Measurements from ENCODE around the gene GMPR2. TPM values are rescaled to one million over a fixed set of nuclear protein-coding genes. Genes with fewer than 3 reads are reported as not detected.

Gene GMPR2
- total RNA-seq = 76.5 and 85.2 TPM in 2 replicates

DNA sequence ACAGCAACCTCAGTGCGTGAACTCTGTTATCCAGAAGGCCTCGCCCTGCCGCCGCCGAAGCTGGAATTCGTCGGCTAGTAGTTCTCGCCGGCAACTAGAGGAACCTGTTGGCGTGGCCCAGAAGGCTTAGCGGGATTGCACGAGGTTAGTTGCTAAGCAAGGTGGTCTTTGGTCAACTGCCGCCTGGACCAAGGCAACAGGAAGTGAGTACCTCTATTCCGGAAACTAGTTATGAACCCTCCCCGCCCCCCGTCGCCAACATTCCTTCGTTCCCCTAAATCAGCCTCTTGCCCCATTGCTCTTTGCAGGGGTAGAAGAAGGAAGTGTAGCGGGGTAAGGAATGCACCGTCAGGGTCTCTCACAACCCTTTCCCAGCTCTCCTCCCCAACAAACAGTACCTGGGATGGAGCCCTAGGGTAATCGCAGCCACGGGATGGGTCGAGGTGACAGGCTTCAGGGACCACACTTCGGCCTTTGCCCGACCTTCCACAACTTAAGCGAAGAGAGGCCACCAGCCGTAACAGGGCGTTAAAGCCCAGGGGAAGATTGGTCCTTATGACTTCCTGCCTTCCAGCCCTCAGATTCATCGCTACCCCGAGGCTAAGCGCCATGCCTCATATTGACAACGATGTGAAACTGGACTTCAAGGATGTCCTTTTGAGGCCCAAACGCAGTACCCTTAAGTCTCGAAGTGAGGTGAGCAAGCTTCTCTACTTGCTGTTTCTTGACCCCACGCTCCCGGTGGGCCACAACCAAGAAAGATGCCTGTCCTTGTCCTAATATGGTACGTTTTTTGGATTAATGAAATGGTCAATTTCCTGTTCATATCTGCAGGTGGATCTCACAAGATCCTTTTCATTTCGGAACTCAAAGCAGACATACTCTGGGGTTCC, at the start of gene GMPR2:
Gene GMPR2, plus strand, starts transcription at position 285 of the 893 bp plus-strand sequence. Its CDS starts 325 bp downstream, at position 610.

DNA sequence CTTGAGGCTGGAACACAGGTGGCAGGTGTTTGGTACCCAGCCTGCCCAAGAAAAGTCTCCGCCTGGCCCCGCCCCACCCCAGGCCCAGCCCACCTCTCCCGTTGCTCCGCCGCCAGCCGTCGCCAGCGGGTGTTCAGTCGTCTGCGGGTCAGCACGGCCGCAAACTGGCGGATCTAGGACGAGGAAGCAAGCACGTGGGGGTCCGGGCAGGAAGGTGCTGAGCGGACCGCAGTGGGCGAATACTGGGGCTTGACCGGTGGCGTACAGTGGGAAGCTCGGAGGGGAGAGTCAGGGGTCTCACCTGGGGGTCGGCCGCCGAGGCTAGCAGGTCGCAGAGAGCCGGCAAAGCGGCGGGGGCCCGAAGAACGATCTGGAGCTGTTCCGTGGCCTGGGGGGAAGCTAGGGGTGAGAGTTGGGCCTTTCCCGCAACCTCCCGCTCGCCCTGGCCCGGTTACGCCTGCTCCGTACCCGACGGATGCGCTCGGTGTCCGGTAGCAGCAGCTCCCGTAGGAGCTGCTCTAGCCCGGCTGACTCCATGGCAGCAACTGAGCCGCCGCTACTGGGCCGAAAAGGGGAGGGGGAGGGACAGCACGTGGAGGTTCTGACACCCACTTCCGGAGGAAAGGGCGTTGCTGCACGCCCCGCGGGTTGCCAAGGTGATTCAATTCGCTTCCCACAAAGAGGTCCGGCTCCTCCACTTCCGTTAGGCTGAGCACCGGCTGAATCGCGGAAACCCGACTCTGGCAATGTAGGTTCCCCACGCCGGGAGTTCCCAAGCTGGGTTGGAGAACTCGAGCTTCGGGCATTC, 44.3 kb upstream of the GMPR2 start, which contains the start of gene IPO4:
Gene IPO4, minus strand, starts transcription at position 566 of the 808 bp plus-strand sequence. Its CDS starts 29 bp downstream, at position 537.

DNA sequence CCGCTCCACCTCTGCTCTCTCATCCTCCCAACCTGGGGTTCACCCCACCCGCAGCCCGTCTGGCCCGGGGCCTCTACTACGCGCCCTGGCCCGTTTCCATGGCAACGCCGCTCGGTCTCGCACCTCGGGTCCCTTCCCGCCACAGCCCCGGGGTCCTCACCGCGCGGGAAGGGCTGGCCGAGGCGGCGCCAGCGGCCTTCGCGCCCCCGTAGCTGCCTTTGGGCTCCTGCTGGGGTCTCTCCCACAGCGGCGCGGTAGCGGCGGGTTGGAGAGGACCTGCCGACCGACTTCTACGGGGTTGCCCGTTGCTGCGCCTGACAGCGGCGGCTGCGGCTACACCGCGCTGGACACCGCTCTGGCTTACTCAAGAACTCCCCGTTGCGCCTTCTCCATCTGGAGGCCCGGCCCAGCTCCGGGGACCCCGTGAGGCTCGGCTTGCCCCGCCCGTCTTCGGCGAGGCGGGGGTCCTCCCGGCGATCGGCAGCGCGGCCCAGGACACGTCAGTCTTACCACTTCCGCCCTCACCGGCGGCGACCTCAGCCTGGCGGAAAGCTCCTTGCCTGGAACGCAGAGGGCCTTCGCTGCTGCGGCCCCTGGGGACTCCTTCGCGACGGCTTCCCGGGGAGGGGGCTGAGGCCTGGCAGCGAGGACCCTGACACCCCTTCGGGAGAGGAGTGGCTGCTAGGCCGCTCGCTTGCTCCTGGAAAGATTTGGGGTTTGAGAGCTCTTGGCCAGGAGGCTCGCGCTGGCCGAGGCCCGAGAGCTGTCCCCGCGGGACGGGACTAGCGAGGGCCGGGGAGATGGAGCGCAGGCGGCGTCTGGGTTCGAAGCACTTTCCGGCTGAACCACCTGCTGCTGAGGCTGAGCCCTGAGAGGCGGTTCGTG, 37.3 kb upstream of the GMPR2 start, which contains the start of gene TM9SF1:
Gene TM9SF1, minus strand, starts transcription at position 256 of the 885 bp plus-strand sequence. CDS start 422 bp downstream, outside the sequence.

DNA sequence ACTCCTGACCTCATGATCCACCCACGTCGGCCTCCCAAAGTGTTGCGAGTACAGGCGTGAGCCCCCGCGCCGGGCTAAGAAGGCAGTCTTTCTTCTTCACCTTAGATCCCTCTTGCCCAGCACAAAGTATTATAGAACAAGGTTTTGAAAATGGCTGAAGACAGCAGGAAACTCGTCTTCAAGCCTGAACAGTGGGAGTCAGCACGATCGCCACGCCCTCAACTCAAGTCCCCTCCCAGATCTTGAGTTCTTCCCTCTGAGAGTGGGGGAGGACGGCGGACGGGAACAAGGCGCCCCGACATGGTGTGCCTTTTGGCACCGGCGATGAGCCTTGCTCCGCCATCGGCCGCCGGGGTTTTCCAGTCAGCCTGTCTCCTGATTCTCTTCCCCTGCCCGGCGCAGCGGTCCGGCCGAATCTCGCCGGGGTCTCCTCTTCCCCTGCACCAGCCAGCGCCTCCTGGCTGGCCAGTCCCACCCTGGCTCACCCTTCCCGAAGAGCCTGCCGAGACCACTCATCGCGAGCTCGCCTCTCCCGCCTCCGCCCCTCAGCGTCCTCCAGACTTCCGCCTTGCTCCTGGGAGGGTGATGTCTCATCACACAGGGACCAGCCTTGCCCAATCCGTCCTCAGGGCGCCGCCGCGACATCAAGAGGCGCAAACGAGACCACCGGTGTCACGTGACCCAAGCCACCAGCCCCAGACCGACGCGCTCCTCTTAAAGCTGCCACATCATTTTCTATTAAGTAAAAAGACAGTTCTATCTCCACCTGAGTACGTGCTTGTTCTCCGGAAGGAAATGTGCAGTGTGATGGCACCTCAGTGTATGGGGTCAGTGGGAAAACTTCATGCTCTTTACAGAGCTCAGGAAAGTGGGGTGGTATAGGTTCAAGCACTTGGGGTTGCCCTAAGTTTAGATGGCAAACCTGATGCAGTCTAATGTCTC, 19.5 kb upstream of the GMPR2 start, which contains the start of gene CHMP4A:
Gene CHMP4A, minus strand, starts transcription at position 565 of the 942 bp plus-strand sequence. Its CDS starts 49 bp downstream, at position 516.

DNA sequence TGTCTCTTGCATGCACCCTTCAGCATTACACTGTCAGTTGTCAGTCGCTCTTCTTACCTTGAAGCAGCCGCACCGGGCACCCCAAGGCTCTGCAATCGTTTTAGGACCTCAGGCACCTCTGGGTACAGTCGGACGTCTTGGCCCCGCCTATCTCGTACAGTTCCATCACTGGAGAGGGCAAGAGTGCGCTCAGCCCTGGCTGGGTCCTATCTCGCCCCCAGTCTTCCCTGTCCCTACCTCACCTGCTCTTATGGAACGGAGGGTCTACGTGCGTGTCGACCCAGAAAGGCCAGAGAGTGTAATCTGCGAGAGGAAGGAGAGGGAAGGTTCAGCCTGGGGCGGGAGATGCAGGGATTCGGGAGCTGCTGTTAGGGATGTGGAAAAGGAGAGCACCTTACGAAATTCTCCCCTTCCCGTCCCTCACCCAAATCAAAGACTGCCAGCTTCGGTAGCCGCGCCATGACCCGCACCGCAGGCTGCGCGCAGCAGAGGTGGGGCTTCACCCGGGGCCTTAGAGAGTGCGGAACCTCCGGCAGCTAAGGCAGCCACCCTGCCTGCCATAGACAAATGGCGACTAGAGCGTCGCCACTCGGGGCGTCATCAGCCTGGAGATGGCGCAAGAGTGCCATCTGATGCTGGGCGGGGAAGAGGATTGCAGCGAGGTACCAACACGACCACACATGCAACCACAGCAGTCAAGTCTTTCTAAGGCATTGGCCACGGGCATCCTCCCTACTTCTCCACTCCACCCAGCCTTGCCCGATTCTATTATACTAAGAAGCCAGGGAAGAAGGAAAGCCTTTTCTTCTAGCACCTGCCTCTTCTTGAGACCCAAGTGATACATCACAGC, 17.0 kb upstream of the GMPR2 start, which contains the start of gene MDP1:
Gene MDP1, minus strand, starts transcription at position 572 of the 850 bp plus-strand sequence. Its CDS starts 111 bp downstream, at position 461.

DNA sequence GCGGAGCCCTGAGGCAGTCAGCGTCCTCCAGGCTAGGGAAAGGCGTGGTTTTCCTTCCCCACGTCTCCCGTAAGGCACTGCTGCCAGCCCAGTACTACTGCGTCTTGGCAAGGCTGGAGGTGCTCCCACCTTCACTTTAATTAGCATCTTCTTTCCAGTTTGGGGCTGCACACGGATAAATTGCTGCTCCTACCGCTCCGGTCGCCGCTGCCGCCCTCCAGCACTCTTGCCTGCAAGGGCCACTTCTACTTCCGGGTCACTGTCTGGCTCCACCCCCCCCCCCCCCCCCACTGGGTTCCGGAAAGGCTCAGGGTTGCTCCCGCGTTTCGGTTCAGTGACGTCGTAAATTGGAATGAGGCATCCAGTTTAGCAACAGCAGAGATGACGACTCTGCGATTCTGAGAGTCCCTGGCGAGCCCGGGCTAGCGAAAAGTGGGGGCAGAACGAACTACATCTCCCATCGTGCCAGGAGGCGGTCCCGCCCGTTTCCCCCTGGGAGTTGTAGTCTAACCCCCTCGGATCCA, 546 bp upstream of the GMPR2 start, which contains the start of gene NEDD8:
Gene NEDD8, minus strand, starts transcription at position 247 of the 524 bp plus-strand sequence. Its CDS starts 100 bp downstream, at position 147.

DNA sequence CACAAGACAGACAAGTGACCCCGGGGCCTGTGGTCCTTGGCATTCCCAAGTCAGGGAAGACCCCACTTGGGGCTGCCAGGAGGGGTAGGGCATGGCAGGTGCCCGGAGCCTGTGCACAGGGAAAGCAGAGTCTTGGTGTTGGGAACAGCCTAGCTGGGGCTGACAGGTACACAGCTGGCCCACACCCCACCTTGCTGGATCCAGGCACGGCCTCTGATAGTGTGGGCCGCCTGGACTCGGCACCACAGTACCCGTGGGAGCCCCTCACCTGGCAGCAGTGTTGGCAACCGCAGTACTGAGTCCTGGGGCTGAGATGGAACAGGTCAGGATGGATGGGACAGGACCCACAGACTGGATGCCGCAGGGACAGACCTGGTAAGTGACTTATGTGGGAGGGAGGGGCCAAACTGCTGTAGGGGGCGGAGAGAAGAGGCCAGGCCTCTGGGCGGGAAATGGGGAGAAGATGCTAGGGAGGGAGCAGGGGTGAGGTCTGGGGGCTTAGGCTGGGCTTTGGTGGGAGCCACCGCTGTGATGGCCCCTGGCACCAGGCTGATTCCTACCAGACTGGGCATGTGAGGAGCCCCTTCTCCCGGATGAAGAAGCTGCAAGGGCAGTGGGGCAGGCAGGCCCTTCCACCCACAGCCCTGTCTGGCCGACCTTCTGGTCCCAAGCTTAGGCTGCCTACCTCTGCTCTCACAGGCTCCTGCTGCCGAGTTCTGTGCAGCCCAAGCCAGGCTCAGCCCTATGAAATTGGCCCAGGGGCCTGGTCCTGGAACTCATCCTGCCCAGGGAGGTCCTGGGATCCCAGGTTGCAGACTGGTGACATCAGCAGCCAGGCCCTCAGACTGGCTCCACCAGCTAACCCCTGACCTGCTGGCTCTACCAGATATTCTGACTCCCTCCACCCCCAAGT, 30.3 kb downstream of the GMPR2 start, which contains the start of gene TGM1:
Gene TGM1, minus strand, starts transcription at position 357 of the 913 bp plus-strand sequence. CDS start 825 bp downstream, outside the sequence.

DNA sequence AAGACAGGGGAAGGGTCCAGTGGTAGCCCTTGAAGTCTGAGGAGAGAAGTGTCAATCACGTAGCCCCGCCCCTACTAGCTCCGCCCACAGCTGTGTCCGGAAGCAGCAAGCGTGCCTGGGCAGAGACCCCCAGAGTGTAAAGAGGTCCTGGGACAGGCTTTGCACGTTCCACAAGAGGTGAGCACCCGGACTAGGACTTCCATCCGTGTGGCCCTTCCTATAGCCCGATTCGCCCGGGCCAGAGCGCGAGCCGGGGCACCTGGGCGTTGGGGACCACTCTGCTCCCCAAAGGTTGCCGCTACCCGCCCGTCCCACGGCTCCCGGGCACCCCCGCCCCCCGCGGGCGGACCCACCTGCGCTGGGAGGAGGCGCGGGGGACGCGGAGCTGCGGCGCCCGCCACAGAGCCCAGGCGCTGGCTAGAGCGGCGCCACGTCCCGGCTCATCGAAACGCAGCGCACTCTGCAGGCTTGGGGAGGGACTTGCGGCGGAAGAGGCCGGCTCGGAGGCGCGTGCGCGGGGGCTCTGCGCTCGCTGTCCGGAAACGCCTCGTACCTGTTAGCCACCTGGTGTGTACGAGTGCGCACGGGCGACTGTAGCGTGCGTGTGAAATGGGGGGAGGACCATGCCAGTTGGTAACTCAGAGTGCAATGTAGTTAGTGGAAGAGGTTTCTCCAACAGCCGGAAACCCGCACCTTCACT, 38.6 kb downstream of the GMPR2 start, which contains the start of gene RABGGTA:
Gene RABGGTA, minus strand, starts transcription at position 464 of the 700 bp plus-strand sequence. CDS start 482 bp downstream, outside the sequence.

Other genes with a start within 250 kb of the GMPR2 start
- 11.9 and 13.7 TPM in 2 replicates for gene DHRS4L2, start 244.0 kb upstream of the GMPR2 start, total RNA-seq
- gene CARMIL3, start 180.9 kb upstream of the GMPR2 start, total RNA-seq = 0.09 TPM in 1 of 2 replicates, not detected in the other
- not detected in 2 replicates for gene CPNE6, start 161.4 kb upstream of the GMPR2 start, total RNA-seq
- gene PCK2, start 138.6 kb upstream of the GMPR2 start, total RNA-seq = 5.1 and 17.4 TPM in 2 replicates
- 42.3 and 47.3 TPM in 2 replicates for gene DCAF11, start 118.2 kb upstream of the GMPR2 start, total RNA-seq
- gene NRL, start 118.0 kb upstream of the GMPR2 start, total RNA-seq = 0.19 and 0.45 TPM in 2 replicates
- gene FITM1, start 102.3 kb upstream of the GMPR2 start, total RNA-seq = 0.19 and 0.27 TPM in 2 replicates
- gene PSME1, start 96.7 kb upstream of the GMPR2 start, total RNA-seq = 78.5 and 103 TPM in 2 replicates
- gene EMC9, start 91.3 kb upstream of the GMPR2 start, total RNA-seq = 23.2 and 23.7 TPM in 2 replicates
- gene PSME2, start 86.3 kb upstream of the GMPR2 start, total RNA-seq = 101 and 105 TPM in 2 replicates
- gene RNF31, start 85.4 kb upstream of the GMPR2 start, total RNA-seq = 28.9 and 29.3 TPM in 2 replicates
- 39.4 and 47.7 TPM in 2 replicates for gene IRF9, start 71.7 kb upstream of the GMPR2 start, total RNA-seq
- gene REC8, start 60.8 kb upstream of the GMPR2 start, total RNA-seq = 1.3 and 4.2 TPM in 2 replicates
- gene IPO4, start 44.1 kb upstream of the GMPR2 start, total RNA-seq = 41.1 and 49.6 TPM in 2 replicates
- 38.6 and 53.6 TPM in 2 replicates for gene TM9SF1, start 37.5 kb upstream of the GMPR2 start, total RNA-seq
- gene TSSK4, start 27.2 kb upstream of the GMPR2 start, total RNA-seq = 0.09 TPM in 1 of 2 replicates, not detected in the other
- gene CHMP4A, start 19.4 kb upstream of the GMPR2 start, total RNA-seq = 16.7 and 27.9 TPM in 2 replicates
- gene MDP1, start 16.9 kb upstream of the GMPR2 start, total RNA-seq = 8.6 and 8.8 TPM in 2 replicates
- 235 and 253 TPM in 2 replicates for gene NEDD8, start 562 bp upstream of the GMPR2 start, total RNA-seq
- gene TINF2, start 9.7 kb downstream of the GMPR2 start, total RNA-seq = 38.1 and 43.4 TPM in 2 replicates
- gene TGM1, start 30.2 kb downstream of the GMPR2 start, total RNA-seq = 0.36 and 0.75 TPM in 2 replicates
- gene RABGGTA, start 38.7 kb downstream of the GMPR2 start, total RNA-seq = 20.5 and 21.1 TPM in 2 replicates
- 6.6 and 7.3 TPM in 2 replicates for gene DHRS1, start 66.9 kb downstream of the GMPR2 start, total RNA-seq
- 24.8 and 25.4 TPM in 2 replicates for gene NOP9, start 66.9 kb downstream of the GMPR2 start, total RNA-seq
- 1.4 and 2.8 TPM in 2 replicates for gene CIDEB, start 75.0 kb downstream of the GMPR2 start, total RNA-seq
- 2.9 and 5.6 TPM in 2 replicates for gene LTB4R2, start 77.2 kb downstream of the GMPR2 start, total RNA-seq
- 1.7 and 3.3 TPM in 2 replicates for gene LTB4R, start 78.6 kb downstream of the GMPR2 start, total RNA-seq
- gene ADCY4, start 102.1 kb downstream of the GMPR2 start, total RNA-seq = 37.2 and 43.1 TPM in 2 replicates
- gene RIPK3, start 107.1 kb downstream of the GMPR2 start, total RNA-seq = 2.9 and 3.5 TPM in 2 replicates
- 14.8 and 25.8 TPM in 2 replicates for gene NFATC4, start 135.3 kb downstream of the GMPR2 start, total RNA-seq
- 8.0 and 14.1 TPM in 2 replicates for gene NYNRIN, start 166.1 kb downstream of the GMPR2 start, total RNA-seq
- 1.3 and 2.6 TPM in 2 replicates for gene CBLN3, start 196.7 kb downstream of the GMPR2 start, total RNA-seq
- gene KHNYN, start 197.0 kb downstream of the GMPR2 start, total RNA-seq = 46.2 and 73.3 TPM in 2 replicates
- gene SDR39U1, start 209.8 kb downstream of the GMPR2 start, total RNA-seq = 7.9 and 9.3 TPM in 2 replicates

Measured in endothelial cell of coronary artery (primary cell).